ENCODE measurements around the gene NSD2. TPM values are rescaled to one million over a fixed set of nuclear protein-coding genes. Genes with fewer than 3 reads are reported as not detected.
A peak's percentile ranks its signal among the peaks of the same experiment; 100 is the strongest.

The NSD2 gene
- polyA plus RNA-seq, 4 donors, result 73.6 to 85.8 (median 81.7) TPM

GRCh38 chr4:1862961-1863296 lies 8.3 kb upstream of the NSD2 start:
- DNase-seq (ENCODE audit: low read depth in 4 of 4, low spot score in 3 of 4), result no peak

GRCh38 chr4:1863297-1864033 lies 7.7 kb upstream of the NSD2 start:
- no peak for DNase-seq (ENCODE audit: low read depth in 4 of 4, low spot score in 3 of 4)

- DNase-seq (ENCODE audit: low read depth in 4 of 4, low spot score in 3 of 4), result no peak
Observed at GRCh38 chr4:1864076-1865008, 6.9 kb upstream of the NSD2 start.

- DNase-seq (ENCODE audit: low read depth in 4 of 4, low spot score in 3 of 4), result no peak
Observed at GRCh38 chr4:1866189-1866661, 5.0 kb upstream of the NSD2 start.

GRCh38 chr4:1868293-1868692 lies 2.9 kb upstream of the NSD2 start:
- no peak for DNase-seq (ENCODE audit: low read depth in 4 of 4, low spot score in 3 of 4)

GRCh38 chr4:1868912-1869311 lies 2.3 kb upstream of the NSD2 start:
- DNase-seq (ENCODE audit: low read depth in 4 of 4, low spot score in 3 of 4), result no peak

GRCh38 chr4:1869530-1870327 lies 1.5 kb upstream of the NSD2 start:
- DNase-seq (ENCODE audit: low read depth in 4 of 4, low spot score in 3 of 4), result no peak

- peak in 1 of 4 donors; percentile 62 for DNase-seq (ENCODE audit: low read depth in 4 of 4, low spot score in 3 of 4)
Observed at GRCh38 chr4:1870328-1870577, 940 bp upstream of the NSD2 start.

- no peak for DNase-seq (ENCODE audit: low read depth in 4 of 4, low spot score in 3 of 4)
Observed at GRCh38 chr4:1871471-1872021, 353 bp downstream of the NSD2 start.

- DNase-seq (ENCODE audit: low read depth in 4 of 4, low spot score in 3 of 4), result no peak
Observed at GRCh38 chr4:1872870-1873269, 1.7 kb downstream of the NSD2 start.

- no peak for DNase-seq (ENCODE audit: low read depth in 4 of 4, low spot score in 3 of 4)
Observed at GRCh38 chr4:1873291-1873690, 2.1 kb downstream of the NSD2 start.

GRCh38 chr4:1873776-1874175 lies 2.6 kb downstream of the NSD2 start:
- no peak for DNase-seq (ENCODE audit: low read depth in 4 of 4, low spot score in 3 of 4)

GRCh38 chr4:1874201-1874600 lies 3.0 kb downstream of the NSD2 start:
- no peak for DNase-seq (ENCODE audit: low read depth in 4 of 4, low spot score in 3 of 4)

- DNase-seq (ENCODE audit: low read depth in 4 of 4, low spot score in 3 of 4), result no peak
Observed at GRCh38 chr4:1879485-1879884, 8.3 kb downstream of the NSD2 start.

- no peak for DNase-seq (ENCODE audit: low read depth in 4 of 4, low spot score in 3 of 4)
Observed at GRCh38 chr4:1880332-1880731, 9.1 kb downstream of the NSD2 start.

- no peak for DNase-seq (ENCODE audit: low read depth in 4 of 4, low spot score in 3 of 4)
Observed at GRCh38 chr4:1882850-1883271, 11.7 kb downstream of the NSD2 start.

- no peak for DNase-seq (ENCODE audit: low read depth in 4 of 4, low spot score in 3 of 4)
Observed at GRCh38 chr4:1883583-1883982, 12.4 kb downstream of the NSD2 start.

GRCh38 chr4:1885414-1885813 lies 14.2 kb downstream of the NSD2 start:
- no peak for DNase-seq (ENCODE audit: low read depth in 4 of 4, low spot score in 3 of 4)

- DNase-seq (ENCODE audit: low read depth in 4 of 4, low spot score in 3 of 4), result no peak
Observed at GRCh38 chr4:1887052-1887451, 15.9 kb downstream of the NSD2 start.

- no peak for DNase-seq (ENCODE audit: low read depth in 4 of 4, low spot score in 3 of 4)
Observed at GRCh38 chr4:1890979-1891570, 19.9 kb downstream of the NSD2 start.

All from left renal pelvis (tissue), 4 donors.